ENCODE results near the gene MRPS15. TPM values are rescaled to one million over a fixed set of nuclear protein-coding genes. Genes with fewer than 3 reads are reported as not detected.

MRPS15 gene
- total and polyA plus RNA-seq, 2 of the 13 experiments (the other 11 are each of a cell fraction or from before 2014, with no cell fraction given) = 59.0 to 113 TPM

DNA sequence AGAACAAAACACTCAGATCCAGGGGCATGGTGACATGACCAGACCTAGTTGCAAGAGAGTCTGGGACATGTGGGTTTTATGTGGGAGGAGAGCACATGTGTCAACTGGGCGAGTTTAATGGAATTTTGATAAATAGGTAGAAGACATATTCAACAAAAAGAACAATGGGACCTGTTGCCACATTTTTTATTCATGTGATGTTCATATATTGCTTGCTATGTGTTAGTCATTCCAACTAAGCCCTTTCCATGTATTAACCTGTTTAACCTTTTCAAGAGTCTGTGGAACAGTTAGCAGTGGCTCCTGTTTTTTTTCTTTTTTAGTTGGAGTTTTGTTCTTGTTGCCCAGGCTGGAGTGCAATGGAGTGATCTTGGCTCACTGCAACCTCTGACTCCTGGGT lies 48.7 kb upstream of the MRPS15 start:
- H3K4me3 ChIP-seq (replicated peaks in 1 of 3; ENCODE audit: insufficient read depth in 1 of 3, low read depth in 2 of 3, low read length in 3 of 3) = no peak overlapping the region
- no peaks in the 10 kb centered on the region for H3K9me3 ChIP-seq (ENCODE audit: low read length)
- FAIRE-seq (no peak), ATAC-seq (no peak), DNase-seq (ENCODE audit: low spot score) (no peak)
- TF ChIP-seq ZNF12 (CRISPR knock-in tag; IDR thresholded peaks at IDR 0.05) (no peak), SSRP1 (CRISPR knock-in tag; IDR thresholded peaks at IDR 0.05) (no peak), ZNF275 (CRISPR knock-in tag; IDR thresholded peaks at IDR 0.05; ENCODE audit: borderline replicate concordance) (no peak), DR1 (CRISPR knock-in tag; IDR thresholded peaks at IDR 0.05) (no peak), NONO (IDR thresholded peaks at IDR 0.05) (no peak), NONO (CRISPR knock-in tag; conservative IDR thresholded peaks at IDR 0.05) (no peak)
- TF ChIP-seq, protein P1, sequence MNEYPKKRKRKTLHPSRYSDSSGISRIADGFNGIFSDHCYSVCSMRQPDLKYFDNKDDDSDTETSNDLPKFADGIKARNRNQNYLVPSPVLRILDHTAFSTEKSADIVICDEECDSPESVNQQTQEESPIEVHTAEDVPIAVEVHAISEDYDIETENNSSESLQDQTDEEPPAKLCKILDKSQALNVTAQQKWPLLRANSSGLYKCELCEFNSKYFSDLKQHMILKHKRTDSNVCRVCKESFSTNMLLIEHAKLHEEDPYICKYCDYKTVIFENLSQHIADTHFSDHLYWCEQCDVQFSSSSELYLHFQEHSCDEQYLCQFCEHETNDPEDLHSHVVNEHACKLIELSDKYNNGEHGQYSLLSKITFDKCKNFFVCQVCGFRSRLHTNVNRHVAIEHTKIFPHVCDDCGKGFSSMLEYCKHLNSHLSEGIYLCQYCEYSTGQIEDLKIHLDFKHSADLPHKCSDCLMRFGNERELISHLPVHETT (CRISPR knock-in tag; conservative IDR thresholded peaks at IDR 0.05) = no peak
- TF ChIP-seq, protein P2, sequence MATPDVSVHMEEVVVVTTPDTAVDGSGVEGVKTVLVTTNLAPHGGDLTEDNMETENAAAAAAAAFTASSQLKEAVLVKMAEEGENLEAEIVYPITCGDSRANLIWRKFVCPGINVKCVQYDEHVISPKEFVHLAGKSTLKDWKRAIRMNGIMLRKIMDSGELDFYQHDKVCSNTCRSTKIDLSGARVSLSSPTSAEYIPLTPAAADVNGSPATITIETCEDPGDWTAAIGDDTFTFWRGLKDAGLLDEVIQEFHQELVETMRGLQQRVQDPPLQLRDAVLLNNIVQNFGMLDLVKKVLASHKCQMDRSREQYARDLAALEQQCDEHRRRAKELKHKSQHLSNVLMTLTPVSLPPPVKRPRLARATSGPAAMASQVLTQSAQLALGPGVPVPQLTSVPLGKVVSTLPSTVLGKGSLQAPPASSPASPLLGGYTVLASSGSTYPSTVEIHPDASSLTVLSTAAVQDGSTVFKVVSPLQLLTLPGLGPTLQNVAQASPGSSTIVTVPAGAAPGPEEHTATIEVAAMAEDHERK (CRISPR knock-in tag; IDR thresholded peaks at IDR 0.05; ENCODE audit: low read depth) = no peak
- TF ChIP-seq, protein P3, sequence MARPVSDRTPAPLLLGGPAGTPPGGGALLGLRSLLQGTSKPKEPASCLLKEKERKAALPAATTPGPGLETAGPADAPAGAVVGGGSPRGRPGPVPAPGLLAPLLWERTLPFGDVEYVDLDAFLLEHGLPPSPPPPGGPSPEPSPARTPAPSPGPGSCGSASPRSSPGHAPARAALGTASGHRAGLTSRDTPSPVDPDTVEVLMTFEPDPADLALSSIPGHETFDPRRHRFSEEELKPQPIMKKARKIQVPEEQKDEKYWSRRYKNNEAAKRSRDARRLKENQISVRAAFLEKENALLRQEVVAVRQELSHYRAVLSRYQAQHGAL (CRISPR knock-in tag; IDR thresholded peaks at IDR 0.05; ENCODE audit: not compliant biosample characterization) = no peak
- intact Hi-C loops (cut with micrococcal nuclease; ENCODE audit: unreplicated experiment) = no loop called here
- no peaks in the 10 kb centered on the region for H3K36me3 ChIP-seq (replicated peaks in 1 of 2; ENCODE audit: control insufficient read depth in 1 of 2, insufficient read depth in 2 of 2, low read length in 2 of 2)
- H3K4me2 ChIP-seq (ENCODE audit: low read depth, low read length) = no peak overlapping the region
- no peak overlapping the region for H2AFZ ChIP-seq (ENCODE audit: low read length)
- no TSS peak for BruUV-seq (replicated peaks)
- peaks cover 1 to 5% of the 10 kb centered on the region in 2 experiments; a peak in 2 of 5 replicates for H3K27me3 ChIP-seq (ENCODE audit: control insufficient read depth in 1 of 2, insufficient read depth in 2 of 2, low read length in 2 of 2)
- H3K79me2 ChIP-seq (ENCODE audit: insufficient read depth, low read length) = no peaks in the 10 kb centered on the region
- in situ Hi-C loops (cut with HindIII; ENCODE audit: extremely low pct_ligation_motif_present, low pct_unique_long_range_greater_than_20kb) = no loop called here
- ChIA-PET CTCF (ENCODE audit: low intra/inter-chr PET ratio, low total read pairs) (no interaction called here), POLR2A (no interaction called here)
- H3K4me1 ChIP-seq (ENCODE audit: insufficient read depth, low read length) = peaks cover 53% of the 10 kb centered on the region
- H3K9ac ChIP-seq (ENCODE audit: insufficient read depth, low read depth, low read length) = no peak overlapping the region
- no peak overlapping the region for H3K27ac ChIP-seq (ENCODE audit: extremely low read length, insufficient read depth, low read length)
- H4K20me1 ChIP-seq (ENCODE audit: insufficient read depth, low read length) = no peaks in the 10 kb centered on the region
- 29% methylated on average over 1 of the region's 1 CpG for WGBS (ENCODE audit: low lambda C conversion rate)

Data from HepG2 (cell line).